GM12872 (cell line): ENCODE results near the gene NLGN3.

ENCODE experiments used
- TF ChIP-seq, protein P1 (sequence below): IDR thresholded peaks from 3 replicates; pipeline ENCODE4 v1.5.1; 2011; ENCODE audit warnings: low read depth, mild to moderate bottlenecking, low read length, moderate library complexity; ENCODE audit not compliant: insufficient read depth

The NLGN3 gene

DNA sequence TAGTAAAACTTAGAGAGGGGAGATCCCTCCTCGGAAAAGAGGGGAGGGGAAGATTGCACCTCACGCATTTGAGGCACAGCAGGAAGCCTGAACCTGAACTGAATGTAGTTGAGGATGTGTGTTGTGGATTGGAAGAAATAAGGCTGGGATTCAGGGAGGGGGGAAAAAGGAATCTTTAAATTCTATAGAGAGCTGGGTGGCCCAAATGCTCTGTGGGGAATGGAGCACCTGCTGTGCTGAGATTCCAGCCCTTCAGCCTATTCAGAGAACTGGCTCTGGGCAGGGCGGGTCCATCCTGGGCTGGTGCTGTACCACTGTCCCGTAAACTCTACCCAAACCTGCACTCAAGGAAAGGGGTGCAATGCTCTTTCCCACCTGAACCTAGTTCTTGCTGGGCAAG, 44.9 kb upstream of the NLGN3 start:
- TF ChIP-seq, protein P1, sequence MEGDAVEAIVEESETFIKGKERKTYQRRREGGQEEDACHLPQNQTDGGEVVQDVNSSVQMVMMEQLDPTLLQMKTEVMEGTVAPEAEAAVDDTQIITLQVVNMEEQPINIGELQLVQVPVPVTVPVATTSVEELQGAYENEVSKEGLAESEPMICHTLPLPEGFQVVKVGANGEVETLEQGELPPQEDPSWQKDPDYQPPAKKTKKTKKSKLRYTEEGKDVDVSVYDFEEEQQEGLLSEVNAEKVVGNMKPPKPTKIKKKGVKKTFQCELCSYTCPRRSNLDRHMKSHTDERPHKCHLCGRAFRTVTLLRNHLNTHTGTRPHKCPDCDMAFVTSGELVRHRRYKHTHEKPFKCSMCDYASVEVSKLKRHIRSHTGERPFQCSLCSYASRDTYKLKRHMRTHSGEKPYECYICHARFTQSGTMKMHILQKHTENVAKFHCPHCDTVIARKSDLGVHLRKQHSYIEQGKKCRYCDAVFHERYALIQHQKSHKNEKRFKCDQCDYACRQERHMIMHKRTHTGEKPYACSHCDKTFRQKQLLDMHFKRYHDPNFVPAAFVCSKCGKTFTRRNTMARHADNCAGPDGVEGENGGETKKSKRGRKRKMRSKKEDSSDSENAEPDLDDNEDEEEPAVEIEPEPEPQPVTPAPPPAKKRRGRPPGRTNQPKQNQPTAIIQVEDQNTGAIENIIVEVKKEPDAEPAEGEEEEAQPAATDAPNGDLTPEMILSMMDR: no peak

DNA sequence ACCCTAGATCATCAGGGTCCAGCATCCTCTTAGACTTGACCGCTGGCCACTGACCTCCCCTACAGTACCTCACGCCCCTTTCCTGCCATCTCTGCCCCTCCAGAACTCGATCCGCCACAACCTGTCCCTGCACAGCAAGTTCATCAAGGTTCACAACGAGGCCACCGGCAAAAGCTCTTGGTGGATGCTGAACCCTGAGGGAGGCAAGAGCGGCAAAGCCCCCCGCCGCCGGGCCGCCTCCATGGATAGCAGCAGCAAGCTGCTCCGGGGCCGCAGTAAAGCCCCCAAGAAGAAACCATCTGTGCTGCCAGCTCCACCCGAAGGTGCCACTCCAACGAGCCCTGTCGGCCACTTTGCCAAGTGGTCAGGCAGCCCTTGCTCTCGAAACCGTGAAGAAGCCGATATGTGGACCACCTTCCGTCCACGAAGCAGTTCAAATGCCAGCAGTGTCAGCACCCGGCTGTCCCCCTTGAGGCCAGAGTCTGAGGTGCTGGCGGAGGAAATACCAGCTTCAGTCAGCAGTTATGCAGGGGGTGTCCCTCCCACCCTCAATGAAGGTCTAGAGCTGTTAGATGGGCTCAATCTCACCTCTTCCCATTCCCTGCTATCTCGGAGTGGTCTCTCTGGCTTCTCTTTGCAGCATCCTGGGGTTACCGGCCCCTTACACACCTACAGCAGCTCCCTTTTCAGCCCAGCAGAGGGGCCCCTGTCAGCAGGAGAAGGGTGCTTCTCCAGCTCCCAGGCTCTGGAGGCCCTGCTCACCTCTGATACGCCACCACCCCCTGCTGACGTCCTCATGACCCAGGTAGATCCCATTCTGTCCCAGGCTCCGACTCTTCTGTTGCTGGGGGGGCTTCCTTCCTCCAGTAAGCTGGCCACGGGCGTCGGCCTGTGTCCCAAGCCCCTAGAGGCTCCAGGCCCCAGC, 43.8 kb upstream of the NLGN3 start:
- TF ChIP-seq, protein P1: no peak

DNA sequence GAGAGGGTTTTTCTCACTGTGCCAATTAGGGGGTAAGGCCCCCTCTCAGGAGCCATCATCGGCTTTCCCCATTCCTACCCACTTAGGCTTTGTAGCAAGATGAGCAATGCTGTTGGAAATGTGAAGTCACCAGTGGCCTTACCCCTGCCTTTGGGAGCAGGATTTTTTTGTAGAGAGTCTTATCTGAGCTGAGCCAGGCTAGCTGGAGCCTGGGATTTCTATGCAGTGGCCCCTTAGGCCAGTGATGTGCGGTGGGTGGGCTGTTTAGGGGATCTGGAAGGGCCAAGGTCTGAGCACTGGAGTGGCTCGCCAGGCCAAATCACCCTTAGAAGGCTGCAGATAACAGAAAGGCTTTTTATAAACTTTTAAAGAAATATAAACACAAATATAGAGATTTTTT, 42.3 kb upstream of the NLGN3 start:
- TF ChIP-seq, protein P1: no peak

DNA sequence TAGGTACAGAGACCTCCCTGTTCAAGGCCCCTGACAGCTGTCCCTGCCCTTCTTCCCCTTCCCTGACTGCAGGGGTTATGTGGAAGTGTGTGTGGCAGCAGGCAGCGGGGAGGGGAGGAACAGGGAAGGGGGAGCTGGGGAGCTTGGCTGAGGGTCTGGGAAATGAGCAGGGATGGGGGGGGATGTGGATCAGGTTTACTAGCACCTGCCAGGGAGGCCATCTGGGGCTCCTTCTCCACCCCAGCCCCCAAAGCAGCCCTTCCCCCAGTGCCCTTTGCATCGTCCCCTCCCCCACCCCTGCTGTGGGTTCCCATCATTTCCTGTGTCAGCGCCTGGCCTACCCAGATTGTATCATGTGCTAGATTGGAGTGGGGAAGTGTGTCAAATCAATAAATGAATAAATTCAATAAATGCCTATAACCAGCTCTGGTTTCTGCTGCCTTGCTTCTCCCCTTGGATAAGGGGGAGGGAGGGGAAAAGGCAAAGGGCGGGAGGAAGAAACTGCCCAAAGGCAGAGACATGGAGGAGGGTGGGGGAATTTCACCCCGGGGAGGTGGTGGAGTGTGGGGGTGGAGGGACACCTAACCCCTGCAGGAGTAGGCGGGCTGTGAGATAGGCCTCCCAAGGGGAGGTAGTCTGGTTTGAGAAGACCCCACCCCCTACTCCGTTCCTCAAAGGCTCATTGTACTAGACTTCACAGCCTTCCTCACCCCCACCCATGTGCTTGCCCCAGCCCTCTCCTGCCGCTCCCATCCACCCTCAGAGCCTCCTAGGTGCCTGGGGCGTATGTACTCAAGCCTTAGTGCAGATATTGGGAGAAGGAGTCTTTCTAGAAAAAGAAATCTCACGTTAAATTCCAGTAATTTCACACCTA, 41.3 kb upstream of the NLGN3 start:
- TF ChIP-seq, protein P1: no peak

GRCh38 chrX:71105628-71106027, 39.0 kb upstream of the NLGN3 start:
- TF ChIP-seq, protein P1: no peak

DNA sequence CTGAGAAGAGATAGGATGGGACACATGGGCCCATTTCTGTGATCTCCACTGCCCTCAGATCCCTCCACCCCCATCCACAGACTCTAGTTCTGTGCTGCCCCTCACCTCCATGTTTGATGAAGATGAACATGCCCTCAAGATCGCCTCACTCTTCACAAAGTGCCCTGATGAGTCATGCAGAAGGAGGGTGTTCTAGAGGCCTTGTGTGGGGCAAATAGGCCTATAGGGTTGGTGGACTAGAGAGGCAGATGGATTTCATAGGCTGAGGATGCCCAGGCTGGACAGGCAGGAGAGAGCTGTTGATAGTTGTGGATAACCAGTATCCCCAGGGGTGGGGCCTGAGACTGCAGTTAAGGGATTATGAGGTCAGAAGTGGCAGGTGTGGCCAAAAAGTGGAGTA, 38.2 kb upstream of the NLGN3 start, which contains the start of gene CXorf65:
TSS of gene CXorf65 (minus strand) at position 314 of the 400 bp plus-strand sequence. CDS start at position 130, 184 bp downstream.
- TF ChIP-seq, protein P1: no peak

- TF ChIP-seq, protein P1: no peak
Observed at GRCh38 chrX:71107245-71107644, 37.4 kb upstream of the NLGN3 start.
